Right lobe of liver (tissue), 6 donors: ENCODE data around the gene ZNF865. TPM values are rescaled to one million over a fixed set of nuclear protein-coding genes. Genes with fewer than 3 reads are reported as not detected.

ENCODE experiments used
- ATAC-seq, 4 donors: fragments of 200-7000 bp; cut with Tn5 transposase; one replicate each; pipeline ENCODE4 v1.9.1; 2020; ENCODE audit warnings: mild to moderate bottlenecking in 4 of 4, moderate library complexity in 4 of 4
- DNase-seq, 3 donors: peaks; one replicate each; pipeline ENCODE4 v3.0.0-alpha.2; 2020
- H3K27ac ChIP-seq, 3 donors: fragments of 200-600 bp; one replicate each; pipeline ENCODE4 v1.8.0; 2022
- H3K27me3 ChIP-seq, 2 donors: fragments of 200-600 bp; one replicate each; pipeline ENCODE4 v1.8.0; 2022
- H3K36me3 ChIP-seq, 4 donors: fragments of 200-600 bp; sonication (generic) in 1 of 4; one replicate each; pipeline versions ENCODE4 v1.5.1 to v1.8.0; 2017 to 2022; ENCODE audit warnings: control low read depth in 1 of 4
- H3K4me1 ChIP-seq, 4 donors: fragments of 200-600 bp; sonication (generic) in 1 of 4; one replicate each; pipeline versions ENCODE4 v1.5.1 to v1.8.0; 2017 to 2022; ENCODE audit warnings: control low read depth in 1 of 4
- H3K4me3 ChIP-seq, 3 donors: fragments of 200-600 bp; one replicate each; pipeline ENCODE4 v1.8.0; 2022
- H3K9me3 ChIP-seq, 4 donors: fragments of 200-600 bp; sonication (generic) in 1 of 4; one replicate each; pipeline versions ENCODE4 v1.5.1 to v1.8.0; 2017 to 2022; ENCODE audit warnings: control low read depth in 1 of 4
- CTCF ChIP-seq, 4 donors: fragments of 200-600 bp in 3 of 4; fragments of 450-650 bp in 1 of 4; IDR thresholded peaks; one replicate each; pipeline versions ENCODE4 v1.5.1 to v1.8.0; 2016 to 2022; ENCODE audit warnings: antibody characterized with exemption in 4 of 4, mild to moderate bottlenecking in 2 of 4
- POLR2A ChIP-seq: fragments of 450-650 bp; IDR thresholded peaks from one replicate; pipeline ENCODE4 v1.6.1; 2017; ENCODE audit warnings: antibody characterized with exemption, mild to moderate bottlenecking
- WGBS: methylation state at CpG from one replicate; pipeline ENCODE4 v1.1.6; 2018; ENCODE audit warnings: low coverage, low lambda C conversion rate; ENCODE audit not compliant: insufficient coverage; ENCODE audit errors: missing lambda C conversion rate; 5-methylcytosine and 5-hydroxymethylcytosine counted together
- intact Hi-C, 2 donors: fragments of 100-400 bp; cut with DNase I; formaldehyde crosslinking; loops; one replicate each; pipeline versions ENCODE4 v1.11.2 to v1.14.1; 2022
- total RNA-seq, 6 experiments: library from RNA; depleted of rRNA in 2 of 6; stranded (reverse); fragments of >200 nt in 2 of 6; fragmentation: NEBNext Ultra II Directional in 3 of 6; extraction: Animal tissue kit (Norgen Biotek cat#: 25700) in 3 of 6; gene quantifications; one replicate each; pipeline versions ENCODE4 v1.1.0 to v1.2.4, GENCODE V29; 2016 to 2023
- donor health status: DM: no; HTN: yes; CAD: no.
- donor health status: DM: no; HTN: no; CAD: no.
- donor health status: DM: no; HTN: no; CAD: no.
- donor health status: DM: no; HTN: yes; CAD: no.
- donor health status: DM: no; HTN: yes; CAD: no.

The ZNF865 gene
- total RNA-seq, 6 experiments from 2014 or later, result 4.2 to 6.0 (median 4.7) TPM

- intact Hi-C loops, result no loop called here
- Histone ChIP-seq H3K27me3 (no peaks in the 10 kb centered on the region), H3K4me3 (peak overlapping the region; percentile 77 to 96 (median 89)), H3K36me3 (peaks cover 0 to 10% (median 0%) of the 10 kb centered on the region in 4 donors), H3K27ac (peak overlapping the region; percentile 34 to 81 (median 78)), H3K9me3 (no peaks in the 10 kb centered on the region), H3K4me1 (peaks cover 0 to 20% (median 3%) of the 10 kb centered on the region in 4 donors)
- no peak for TF ChIP-seq CTCF (IDR thresholded peaks at IDR 0.05)
- no peak for TF ChIP-seq POLR2A
- ATAC-seq (no peak), DNase-seq (peak in 1 of 3 donors; percentile 19)
- 24% methylated on average over 13 of the region's 25 CpGs for WGBS
These were observed 43.3 kb downstream of the ZNF865 start for GRCh38 chr19:55648585-55649267.

- Histone ChIP-seq H3K36me3 (peaks cover 0 to 10% (median 0%) of the 10 kb centered on the region in 4 donors), H3K4me1 (peaks cover 0 to 16% (median 3%) of the 10 kb centered on the region in 4 donors), H3K27me3 (no peaks in the 10 kb centered on the region), H3K27ac (no peak overlapping the region), H3K4me3 (peak overlapping the region in 1 of 3 donors; percentile 77), H3K9me3 (no peaks in the 10 kb centered on the region)
- intact Hi-C loops, result no loop called here
- DNase-seq, result peak in 1 of 3 donors; percentile 17
- WGBS, result 79% methylated on average over 2 of the region's 17 CpGs
- TF ChIP-seq POLR2A, result no peak
- TF ChIP-seq CTCF (IDR thresholded peaks at IDR 0.05), result no peak
- no peak for ATAC-seq
These were observed 44.0 kb downstream of the ZNF865 start for GRCh38 chr19:55649268-55650125.

GRCh38 chr19:55650126-55650557 lies 44.7 kb downstream of the ZNF865 start:
- no peak overlapping the region for H3K27ac ChIP-seq
- intact Hi-C loops, result no loop called here

More at GRCh38 chr19:55650126-55650557, 44.7 kb downstream of the ZNF865 start:
- 74% methylated on average over 3 of the region's 4 CpGs for WGBS
- Histone ChIP-seq H3K9me3 (no peaks in the 10 kb centered on the region), H3K4me3 (no peak overlapping the region), H3K36me3 (peaks cover 0 to 4% (median 0%) of the 10 kb centered on the region in 4 donors), H3K27me3 (no peaks in the 10 kb centered on the region), H3K4me1 (peaks cover 0 to 13% (median 3%) of the 10 kb centered on the region in 4 donors)
- ATAC-seq (no peak), DNase-seq (no peak)
- no peak for TF ChIP-seq CTCF (IDR thresholded peaks at IDR 0.05)
